Loucy (cell line): Measurements from ENCODE around the gene RBM19.
A peak's percentile ranks its signal among the peaks of the same experiment; 100 is the strongest.

Experiments
- EZH2phosphoT487 ChIP-seq: fragments of 200-600 bp; IDR thresholded peaks from 2 replicates; pipeline ENCODE4 v1.6.1; 2018; ENCODE audit warnings: antibody characterized with exemption, mild to moderate bottlenecking, moderate library complexity, borderline replicate concordance
- TF ChIP-seq, protein P1 (sequence below): fragments of 200-600 bp; sonication (generic); conservative IDR thresholded peaks from 2 replicates; pipeline ENCODE4 v1.5.1; 2014; ENCODE audit warnings: mild to moderate bottlenecking, antibody characterized with exemption, low read length

DNA sequence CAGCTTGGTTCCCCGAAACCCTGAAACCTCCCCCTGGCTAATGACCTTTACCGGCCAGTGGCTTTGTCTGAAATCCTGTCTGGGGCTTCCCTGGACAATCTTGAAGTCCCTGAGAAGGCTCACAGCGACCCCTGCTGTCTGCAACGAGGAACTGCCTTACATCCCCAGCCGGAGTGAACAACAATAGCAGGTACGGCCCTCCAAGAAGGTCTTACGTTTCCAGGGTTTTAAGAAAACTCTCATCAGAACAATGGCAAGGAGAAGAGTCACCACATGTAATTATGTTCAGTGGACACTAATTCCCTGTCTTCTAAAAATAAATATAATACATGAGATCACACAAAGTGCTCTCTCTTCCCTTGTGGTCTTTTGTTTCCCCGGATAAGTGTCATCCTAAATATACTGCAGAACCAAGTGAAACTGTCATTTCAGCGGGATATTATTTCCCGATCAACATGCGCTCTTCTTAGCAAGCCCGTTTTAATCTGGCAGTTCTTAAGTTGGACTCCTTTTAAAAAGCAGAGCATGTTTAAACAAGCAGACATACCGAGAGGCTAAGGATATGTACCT is 53.3 kb downstream of the RBM19 start:
- TF ChIP-seq, protein P1, sequence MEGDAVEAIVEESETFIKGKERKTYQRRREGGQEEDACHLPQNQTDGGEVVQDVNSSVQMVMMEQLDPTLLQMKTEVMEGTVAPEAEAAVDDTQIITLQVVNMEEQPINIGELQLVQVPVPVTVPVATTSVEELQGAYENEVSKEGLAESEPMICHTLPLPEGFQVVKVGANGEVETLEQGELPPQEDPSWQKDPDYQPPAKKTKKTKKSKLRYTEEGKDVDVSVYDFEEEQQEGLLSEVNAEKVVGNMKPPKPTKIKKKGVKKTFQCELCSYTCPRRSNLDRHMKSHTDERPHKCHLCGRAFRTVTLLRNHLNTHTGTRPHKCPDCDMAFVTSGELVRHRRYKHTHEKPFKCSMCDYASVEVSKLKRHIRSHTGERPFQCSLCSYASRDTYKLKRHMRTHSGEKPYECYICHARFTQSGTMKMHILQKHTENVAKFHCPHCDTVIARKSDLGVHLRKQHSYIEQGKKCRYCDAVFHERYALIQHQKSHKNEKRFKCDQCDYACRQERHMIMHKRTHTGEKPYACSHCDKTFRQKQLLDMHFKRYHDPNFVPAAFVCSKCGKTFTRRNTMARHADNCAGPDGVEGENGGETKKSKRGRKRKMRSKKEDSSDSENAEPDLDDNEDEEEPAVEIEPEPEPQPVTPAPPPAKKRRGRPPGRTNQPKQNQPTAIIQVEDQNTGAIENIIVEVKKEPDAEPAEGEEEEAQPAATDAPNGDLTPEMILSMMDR: peak; percentile 97
- no peak for TF ChIP-seq EZH2phosphoT487
